Measurements from ENCODE around the gene KLF15.

DNA sequence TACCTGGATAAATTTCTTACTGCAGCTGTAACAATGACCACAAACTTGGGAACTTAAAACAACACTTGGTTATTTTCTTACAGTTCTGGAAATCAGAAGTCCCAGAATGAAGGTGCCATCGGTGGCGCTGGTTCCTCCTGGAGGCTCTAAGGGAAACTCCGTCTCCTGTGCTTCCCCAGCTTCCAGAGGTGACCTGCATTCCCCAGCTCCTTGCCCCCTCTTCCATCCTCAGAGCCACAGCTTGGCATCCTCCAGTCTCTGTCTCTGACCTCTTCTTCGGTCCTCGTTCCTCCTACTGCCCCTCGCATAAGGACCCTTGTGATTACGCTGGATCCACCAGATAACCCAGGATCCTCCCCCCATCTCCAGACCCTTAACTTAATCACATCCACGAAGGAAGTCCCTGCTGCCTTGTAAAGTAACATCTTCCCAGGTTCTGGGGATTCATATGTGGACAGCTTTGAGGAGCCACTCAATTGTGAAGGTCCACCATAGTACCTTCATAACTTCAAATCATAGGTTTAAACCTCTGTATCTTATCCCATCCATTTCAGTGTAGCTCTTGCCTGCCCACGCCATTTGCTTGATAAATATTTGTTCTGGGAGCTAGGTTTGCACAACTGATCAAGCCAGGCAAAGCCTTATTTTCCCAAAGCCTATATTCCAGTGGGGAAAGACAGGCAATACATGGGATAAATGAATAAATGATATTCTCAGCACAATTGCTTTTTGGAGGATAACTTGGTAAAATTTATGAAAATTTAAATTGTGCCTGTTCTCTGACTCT is 34.8 kb downstream of the KLF15 start:
- no peak for TF ChIP-seq POLR2A (IDR thresholded peaks at IDR 0.05; ENCODE audit: low read depth, low read length)
- no peak for TF ChIP-seq POLR2AphosphoS5 (IDR thresholded peaks at IDR 0.05; ENCODE audit: low read depth, low read length)
- no peak for TF ChIP-seq TAF1 (IDR thresholded peaks at IDR 0.05; ENCODE audit: low read depth, low read length)
- no peak for TF ChIP-seq POU2F2 (IDR thresholded peaks at IDR 0.05; ENCODE audit: low read depth, low read length)
- no peak for TF ChIP-seq SPI1 (IDR thresholded peaks at IDR 0.05; ENCODE audit: low read depth, low read length)
- TF ChIP-seq PAX5 (IDR thresholded peaks at IDR 0.05; ENCODE audit: insufficient read depth, low read length, severe bottlenecking) = no peak
